Smooth muscle cell (in vitro differentiated cells): ENCODE measurements around the gene SYCN. TPM values are rescaled to one million over a fixed set of nuclear protein-coding genes. Genes with fewer than 3 reads are reported as not detected.

Experiments
- DNase-seq: peaks from one replicate; lab custom pipeline; 2025; ENCODE audit not compliant: unreplicated experiment; lab: John Stamatoyannopoulos, UW
- H2AFZ ChIP-seq: fragments of 200-600 bp; sonication (generic); 2 replicates; pipeline ENCODE4 v1.6.0; 2016; ENCODE audit warnings: antibody characterized with exemption, low read depth, mild to moderate bottlenecking
- H3F3A ChIP-seq: fragments of 200-600 bp; sonication (generic); 2 replicates; pipeline ENCODE4 v1.6.0; 2017; ENCODE audit warnings: antibody characterized with exemption, low read depth
- H3K27ac ChIP-seq: fragments of 200-600 bp; sonication (generic); 2 replicates; pipeline ENCODE4 v1.5.1; 2016; ENCODE audit warnings: low read depth, mild to moderate bottlenecking
- H3K27me3 ChIP-seq: fragments of 200-600 bp; sonication (generic); 2 replicates; pipeline ENCODE4 v1.6.1; 2016; ENCODE audit warnings: low read depth, mild to moderate bottlenecking
- H3K36me3 ChIP-seq: fragments of 200-600 bp; sonication (generic); 2 replicates; pipeline ENCODE4 v1.5.1; 2016; ENCODE audit warnings: low read depth
- H3K4me1 ChIP-seq: fragments of 200-600 bp; sonication (generic); 2 replicates; pipeline ENCODE4 v1.5.1; 2016; ENCODE audit warnings: low read depth
- H3K4me2 ChIP-seq: fragments of 200-600 bp; sonication (generic); 2 replicates; pipeline ENCODE4 v1.6.0; 2016; ENCODE audit warnings: mild to moderate bottlenecking
- H3K4me3 ChIP-seq: fragments of 200-600 bp; sonication (generic); 2 replicates; pipeline ENCODE4 v1.5.1; 2016; ENCODE audit warnings: mild to moderate bottlenecking
- H3K79me2 ChIP-seq: fragments of 200-600 bp; sonication (generic); 2 replicates; pipeline ENCODE4 v1.6.0; 2016; ENCODE audit warnings: low read depth, mild to moderate bottlenecking
- H3K9ac ChIP-seq: fragments of 200-600 bp; sonication (generic); 2 replicates; pipeline ENCODE4 v1.6.0; 2016; ENCODE audit warnings: low read depth
- H3K9me3 ChIP-seq: fragments of 200-600 bp; sonication (generic); replicated peaks from 2 replicates; pipeline ENCODE4 v1.5.1; 2016; ENCODE audit warnings: low read depth
- H4K20me1 ChIP-seq: fragments of 200-600 bp; sonication (generic); 2 replicates; pipeline ENCODE4 v1.6.0; 2016; ENCODE audit warnings: low read depth
- CTCF ChIP-seq: fragments of 200-600 bp; sonication (generic); IDR thresholded peaks from 2 replicates; pipeline ENCODE4 v1.5.1; 2017; ENCODE audit warnings: borderline replicate concordance, mild to moderate bottlenecking, antibody characterized with exemption; ENCODE audit not compliant: insufficient read depth, poor library complexity, severe bottlenecking
- WGBS: methylation state at CpG from one replicate; pipeline ENCODE4 v1.1.7; 2016; ENCODE audit warnings: low lambda C conversion rate; 5-methylcytosine and 5-hydroxymethylcytosine counted together
- polyA plus RNA-seq: library from polyadenylated mRNA; unstranded; fragments of >200 nt; fragmentation: Nextera tagmentation; extraction: Ambion mirVana; gene quantifications from 2 replicates; pipeline ENCODE4 v1.2.1, GENCODE V29; 2016
- total RNA-seq: library from RNA; depleted of rRNA; stranded (reverse); fragments of >200 nt; gene quantifications from 2 replicates; pipeline ENCODE4 v1.2.3, GENCODE V29; 2014

Gene SYCN
- total and polyA plus RNA-seq, 2 experiments from 2014 or later: not detected

- no peaks in the 10 kb centered on the region for H3K9me3 ChIP-seq
- no peaks in the 10 kb centered on the region for H4K20me1 ChIP-seq
- H2AFZ ChIP-seq: no peak overlapping the region
- TF ChIP-seq CTCF: no peak
- H3K4me1 ChIP-seq: no peaks in the 10 kb centered on the region
- no peak for DNase-seq
- 88% methylated on average over 6 of the region's 6 CpGs for WGBS
- H3K4me2 ChIP-seq: no peak overlapping the region
- no peak overlapping the region for H3K4me3 ChIP-seq
- no peak overlapping the region for H3K27ac ChIP-seq
- H3K36me3 ChIP-seq: no peaks in the 10 kb centered on the region
- H3K27me3 ChIP-seq: no peaks in the 10 kb centered on the region
- H3F3A ChIP-seq: no peaks in the 10 kb centered on the region
- H3K79me2 ChIP-seq: no peaks in the 10 kb centered on the region
- H3K9ac ChIP-seq: no peak overlapping the region
These were observed 15.1 kb downstream of the SYCN start for GRCh38 chr19:39188960-39189359.

- Histone ChIP-seq H3K79me2 (no peaks in the 10 kb centered on the region), H3F3A (no peaks in the 10 kb centered on the region), H3K27ac (no peak overlapping the region), H3K4me3 (no peak overlapping the region), H3K4me1 (no peaks in the 10 kb centered on the region), H4K20me1 (no peaks in the 10 kb centered on the region), H3K4me2 (no peak overlapping the region), H3K9me3 (no peaks in the 10 kb centered on the region), H2AFZ (no peak overlapping the region), H3K36me3 (no peaks in the 10 kb centered on the region), H3K27me3 (no peaks in the 10 kb centered on the region), H3K9ac (no peak overlapping the region)
- TF ChIP-seq CTCF: no peak
- no peak for DNase-seq
- WGBS: 51% methylated on average over 8 of the region's 8 CpGs
These were observed 16.5 kb downstream of the SYCN start for GRCh38 chr19:39187552-39187943.

- no peak for DNase-seq
- Histone ChIP-seq H2AFZ (no peak overlapping the region), H3K36me3 (no peaks in the 10 kb centered on the region), H3K4me2 (no peak overlapping the region), H3K9me3 (no peaks in the 10 kb centered on the region), H3F3A (no peaks in the 10 kb centered on the region), H3K9ac (no peak overlapping the region), H3K27ac (no peak overlapping the region), H3K4me3 (no peak overlapping the region), H3K4me1 (no peaks in the 10 kb centered on the region), H4K20me1 (no peaks in the 10 kb centered on the region), H3K27me3 (no peaks in the 10 kb centered on the region), H3K79me2 (no peaks in the 10 kb centered on the region)
- 94% methylated on average over 8 of the region's 8 CpGs for WGBS
- no peak for TF ChIP-seq CTCF
These were observed 17.7 kb downstream of the SYCN start for GRCh38 chr19:39186391-39186790.

DNA sequence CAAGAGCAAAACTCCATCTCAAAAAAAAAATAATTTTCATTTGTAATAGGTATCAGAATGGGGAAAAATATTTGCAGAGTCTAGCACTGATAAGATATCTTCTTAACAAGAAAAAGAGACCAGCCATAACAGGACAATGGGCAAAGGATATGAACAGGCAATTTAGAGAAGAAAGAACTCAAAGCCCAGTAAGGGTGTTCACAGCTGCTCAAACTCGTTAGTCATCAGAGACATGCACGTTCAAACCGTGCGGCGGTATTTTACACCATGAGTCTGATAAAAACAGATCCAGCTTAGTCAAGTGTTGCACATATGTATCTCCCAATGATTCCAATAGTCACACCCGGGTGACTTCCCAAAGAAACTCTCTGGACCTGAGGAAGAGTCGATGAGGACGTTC is 21.0 kb downstream of the SYCN start:
- 76% methylated on average over 8 of the region's 8 CpGs for WGBS
- no peak for DNase-seq

More for the DNA sequence above, 21.0 kb downstream of the SYCN start:
- Histone ChIP-seq H3K4me2 (no peak overlapping the region), H2AFZ (no peak overlapping the region), H3K9ac (no peak overlapping the region), H3F3A (no peaks in the 10 kb centered on the region), H3K27ac (no peak overlapping the region), H3K9me3 (no peaks in the 10 kb centered on the region), H3K4me3 (no peak overlapping the region), H3K79me2 (no peaks in the 10 kb centered on the region), H4K20me1 (no peaks in the 10 kb centered on the region), H3K36me3 (no peaks in the 10 kb centered on the region), H3K27me3 (no peaks in the 10 kb centered on the region), H3K4me1 (no peaks in the 10 kb centered on the region)
- TF ChIP-seq CTCF: no peak
